Endothelial cell of umbilical vein (primary cell): ENCODE data around the gene KLF16. TPM values are rescaled to one million over a fixed set of nuclear protein-coding genes. Genes with fewer than 3 reads are reported as not detected.

Experiments used
- BruUV-seq: library from RNA; stranded (reverse); fragments of 400-500 nt; replicated peaks from 2 replicates; lab custom pipeline; 2021; lab: Mats Ljungman, UMichigan
- CTCF ChIA-PET: fragments of 300-600, 350-600 bp; sonication (Branson Sonifier 250); formaldehyde crosslinking; loops from one replicate; lab custom pipeline; 2021; ENCODE audit warnings: antibody characterized with exemption, inconsistent platforms; lab: Charles Lee
- POLR2A ChIA-PET: fragments of 300-600, 350-600 bp; sonication (Branson Sonifier 250); formaldehyde crosslinking; loops from one replicate; lab custom pipeline; 2021; ENCODE audit warnings: antibody characterized with exemption, inconsistent platforms; lab: Charles Lee
- DNase-seq: peaks from one replicate; pipeline ENCODE4 v3.0.0-alpha.2; 2011; ENCODE audit warnings: low read depth, low spot score
- FAIRE-seq: peaks from 2 replicates; lab custom pipeline; 2011; peaks lifted over from hg19 to GRCh38; lab: Jason Lieb, UNC
- H2AFZ ChIP-seq: 2 replicates; pipeline ENCODE4 v1.6.0; 2012; ENCODE audit warnings: low read depth, low read length, control low read depth, inconsistent platforms
- H3K27ac ChIP-seq: 2 replicates; pipeline ENCODE4 v1.5.1; 2011; ENCODE audit warnings: low read depth, mild to moderate bottlenecking, control low read depth, low read length, moderate library complexity; ENCODE audit not compliant: insufficient read depth
- H3K27me3 ChIP-seq, 2 experiments: 2 replicates each; pipeline versions ENCODE4 v1.6.0 to v1.6.1; 2011; ENCODE audit warnings: low read length in 2 of 2, mixed read lengths in 1 of 2; ENCODE audit not compliant: control insufficient read depth in 2 of 2, insufficient read depth in 2 of 2
- H3K36me3 ChIP-seq, 2 experiments: 2 replicates in 1 of 2; 3 replicates in 1 of 2; pipeline ENCODE4 v1.5.1; 2011; ENCODE audit warnings: low read length in 2 of 2, mild to moderate bottlenecking in 1 of 2, moderate library complexity in 1 of 2; ENCODE audit not compliant: control insufficient read depth in 2 of 2, insufficient read depth in 2 of 2; ENCODE audit errors: extremely low read depth in 1 of 2
- H3K4me1 ChIP-seq: 3 replicates; pipeline ENCODE4 v1.5.1; 2011; ENCODE audit warnings: mild to moderate bottlenecking, low read length; ENCODE audit not compliant: control insufficient read depth, insufficient read depth; ENCODE audit errors: extremely low read depth
- H3K4me2 ChIP-seq: 2 replicates; pipeline ENCODE4 v1.6.1; 2011; ENCODE audit warnings: low read length, control low read depth, mixed read lengths; ENCODE audit not compliant: insufficient read depth
- H3K4me3 ChIP-seq, 3 experiments: fragments of 200-600 bp in 1 of 3; sonication (generic), shearing (Covaris generic) in 1 of 3; replicated peaks in 1 of 3; 2 replicates each; pipeline ENCODE4 v1.5.1; 2011 to 2016; ENCODE audit warnings: control low read depth in 3 of 3, low read length in 3 of 3, mild to moderate bottlenecking in 2 of 3, inconsistent platforms in 1 of 3, low read depth in 1 of 3, moderate library complexity in 1 of 3; ENCODE audit not compliant: insufficient read depth in 1 of 3
- H3K79me2 ChIP-seq: 2 replicates; pipeline ENCODE4 v1.6.0; 2012; ENCODE audit warnings: low read length, inconsistent platforms; ENCODE audit not compliant: control insufficient read depth, insufficient read depth
- H3K9ac ChIP-seq: replicated peaks from 2 replicates; pipeline ENCODE3; 2011; ENCODE audit warnings: low read length, control low read depth; ENCODE audit not compliant: insufficient read depth; ENCODE audit errors: extremely low read depth
- H3K9me1 ChIP-seq: replicated peaks from 3 replicates; pipeline ENCODE4 v1.6.0; 2011; ENCODE audit warnings: mild to moderate bottlenecking, low read length; ENCODE audit not compliant: control insufficient read depth, insufficient read depth; ENCODE audit errors: extremely low read depth
- H3K9me3 ChIP-seq: replicated peaks from 2 replicates; pipeline ENCODE4 v1.5.1; 2012; ENCODE audit warnings: low read length, inconsistent platforms; ENCODE audit not compliant: control insufficient read depth, insufficient read depth
- H4K20me1 ChIP-seq: replicated peaks from 2 replicates; pipeline ENCODE3; 2011; ENCODE audit warnings: mild to moderate bottlenecking, low read length; ENCODE audit not compliant: control insufficient read depth, insufficient read depth; ENCODE audit errors: extremely low read depth
- EZH2 ChIP-seq: IDR thresholded peaks from 2 replicates; pipeline ENCODE4 v1.6.1; 2012; ENCODE audit warnings: borderline replicate concordance, low read depth, mild to moderate bottlenecking, moderate library complexity, low read length, inconsistent platforms; ENCODE audit not compliant: severe bottlenecking
- FOS ChIP-seq: IDR thresholded peaks from 2 replicates; pipeline ENCODE4 v1.6.1; 2011; ENCODE audit warnings: mild to moderate bottlenecking, low read length, moderate library complexity, borderline replicate concordance; ENCODE audit not compliant: insufficient read depth
- GATA2 ChIP-seq: IDR thresholded peaks from 2 replicates; pipeline ENCODE4 v1.7.0; 2011; ENCODE audit warnings: low read depth, mild to moderate bottlenecking, moderate library complexity, mixed read lengths, low read length; ENCODE audit not compliant: insufficient read length, insufficient read depth
- JUN ChIP-seq: IDR thresholded peaks from 2 replicates; pipeline ENCODE4 v1.6.1; 2011; ENCODE audit warnings: borderline replicate concordance, low read depth; ENCODE audit not compliant: insufficient read length, insufficient read depth
- MYC ChIP-seq: IDR thresholded peaks from one replicate; pipeline ENCODE4 v1.6.1; 2011; ENCODE audit warnings: mild to moderate bottlenecking, low read depth, low read length
- POLR2A ChIP-seq: IDR thresholded peaks from 2 replicates; pipeline ENCODE4 v1.6.1; 2012; ENCODE audit warnings: low read depth, mild to moderate bottlenecking, control low read depth, low read length
- POLR2AphosphoS5 ChIP-seq: IDR thresholded peaks from 2 replicates; pipeline ENCODE4 v1.6.1; 2012; ENCODE audit warnings: low read depth, mild to moderate bottlenecking, control low read depth, low read length, moderate library complexity; ENCODE audit not compliant: insufficient read depth
- dilution Hi-C: fragments of 300-500 bp; cut with MboI; formaldehyde crosslinking; loops from one replicate; pipeline ENCODE4 v1.15.0; 2019; ENCODE audit warnings: low sequenced_read_pairs; ENCODE audit not compliant: extremely low pct_ligation_motif_present
- intact Hi-C: fragments of 100-400 bp; cut with micrococcal nuclease; formaldehyde crosslinking; loops from one replicate; pipeline ENCODE4 v1.10.0; 2022
- polyA plus RNA-seq, 4 experiments: library from polyadenylated mRNA; depleted of rRNA in 3 of 4; stranded (reverse) in 3 of 4; unstranded in 1 of 4; fragments of >200 nt; gene quantifications; 2 replicates each; pipeline versions ENCODE4 v1.2.1 to v1.2.3, GENCODE V29; 2011 to 2012; ENCODE audit warnings: missing spikeins in 1 of 4
- total RNA-seq: library from RNA; stranded (reverse); gene quantifications from 2 replicates; pipeline ENCODE4 v1.2.3, GENCODE V29; 2021
- TF ChIP-seq, protein P1 (sequence below), 2 donors: IDR thresholded peaks; 1 replicate in 1 of 2; 2 replicates in 1 of 2; pipeline ENCODE4 v1.5.1; 2011; ENCODE audit warnings: low read length in 2 of 2, mild to moderate bottlenecking in 2 of 2, moderate library complexity in 2 of 2, control low read depth in 1 of 2, inconsistent platforms in 1 of 2, low read depth in 1 of 2; ENCODE audit not compliant: insufficient read depth in 1 of 2; ENCODE audit errors: extremely low read depth in 1 of 2
- TF ChIP-seq, protein P2 (sequence below): IDR thresholded peaks from 2 replicates; pipeline ENCODE4 v1.6.1; 2011; ENCODE audit not compliant: insufficient read depth, insufficient read length

Gene KLF16
- total and polyA plus RNA-seq, 2 donors (not counting 3 experiments of a cell fraction or from before 2014, with no cell fraction given) = 11.6 to 36.6 TPM

DNA sequence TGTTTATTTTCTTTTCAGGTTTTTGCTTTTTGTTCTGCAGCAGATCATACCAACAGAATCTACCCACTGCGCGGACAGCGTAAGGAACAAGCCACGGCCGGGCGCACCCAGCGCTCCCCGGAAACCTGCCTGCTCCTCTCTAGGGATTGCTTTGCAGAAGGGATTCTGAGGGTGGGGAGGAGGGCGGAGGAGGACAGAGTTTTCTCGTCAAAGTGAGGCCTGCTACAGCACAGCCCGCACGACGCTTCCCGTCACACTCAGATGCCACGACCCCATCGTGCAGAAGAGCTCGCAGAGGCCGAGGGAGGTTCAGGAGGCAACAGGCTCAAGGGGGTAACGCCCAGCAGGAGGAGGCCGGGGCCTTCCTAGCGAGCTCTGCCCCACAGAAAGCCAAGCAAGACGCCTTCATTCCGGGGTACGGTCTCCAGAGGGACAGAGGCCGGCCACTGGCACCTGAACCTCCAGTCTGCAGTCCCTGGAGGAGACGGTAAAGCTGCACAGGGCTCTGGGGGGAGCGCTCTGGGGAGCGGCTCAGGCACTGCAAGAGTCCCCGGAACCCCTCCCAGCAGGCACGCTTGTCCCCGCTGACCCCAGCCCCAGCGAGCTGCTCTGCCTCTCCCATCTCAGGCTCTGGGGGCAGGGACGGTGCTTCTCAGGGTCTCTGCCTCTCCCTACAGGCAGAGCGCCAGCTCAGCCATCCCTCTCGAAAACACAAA, 22.0 kb downstream of the KLF16 start:
- H3K4me1 ChIP-seq = peaks cover 16% of the 10 kb centered on the region
- no peaks in the 10 kb centered on the region for H4K20me1 ChIP-seq
- H3K36me3 ChIP-seq = peaks cover 0 to 5% of the 10 kb centered on the region in 2 experiments
- dilution Hi-C loops (no loop called here), intact Hi-C loops (no loop called here)
- DNase-seq = no peak
- no peak for FAIRE-seq
- no peaks in the 10 kb centered on the region for H3K9me3 ChIP-seq
- CTCF ChIA-PET = interaction anchor here (1.2 to 7.6 kb wide), 3 partner anchors 12 to 14 kb away, joined by 3 to 83 read pairs (median 3); no protein-coding TSS in a partner anchor
- H2AFZ ChIP-seq = no peak overlapping the region
- TF ChIP-seq POLR2A = no peak
- no TSS peak for BruUV-seq
- POLR2A ChIA-PET = no interaction called here
- H3K79me2 ChIP-seq = peaks cover 92% of the 10 kb centered on the region
- H3K9me1 ChIP-seq = no peaks in the 10 kb centered on the region
- no peaks in the 10 kb centered on the region for H3K27me3 ChIP-seq
- H3K4me2 ChIP-seq = peak overlapping the region; percentile 14
- H3K4me3 ChIP-seq = peak overlapping the region in 1 of 3 experiments; percentile 18
- H3K9ac ChIP-seq = no peak overlapping the region
- H3K27ac ChIP-seq = no peak overlapping the region

DNA sequence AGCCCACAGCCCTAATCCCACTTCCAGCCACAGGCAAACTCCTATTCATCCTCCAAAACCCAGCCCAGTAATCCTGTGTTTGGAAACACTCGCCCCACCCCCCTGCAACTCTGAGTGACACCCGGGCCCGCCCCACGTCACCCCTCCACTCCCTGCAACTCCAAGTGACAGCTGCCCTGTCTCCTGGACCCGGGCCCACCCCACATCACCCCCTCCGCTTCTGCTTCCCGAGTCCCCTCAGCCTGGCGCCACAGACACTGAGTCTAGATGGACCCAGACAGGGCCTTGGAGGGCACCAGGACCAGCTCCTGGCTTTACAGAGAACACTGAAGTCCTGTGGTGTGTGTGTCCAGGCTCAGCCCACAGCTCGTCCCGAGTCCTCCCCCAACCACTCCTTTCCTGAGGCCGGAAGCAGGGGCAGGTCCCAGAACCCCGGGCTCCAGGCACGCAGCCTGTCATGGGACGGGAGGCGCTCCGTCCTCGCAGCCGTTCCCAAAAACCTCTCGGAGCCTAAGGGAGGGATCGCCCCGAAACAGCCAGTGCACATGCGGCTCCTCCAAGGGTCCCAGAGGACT, 22.8 kb downstream of the KLF16 start:
- TF ChIP-seq POLR2AphosphoS5 (no peak), MYC (no peak), JUN (no peak), FOS (no peak), EZH2 (no peak), POLR2A (no peak), GATA2 (no peak)
- TF ChIP-seq, protein P1, sequence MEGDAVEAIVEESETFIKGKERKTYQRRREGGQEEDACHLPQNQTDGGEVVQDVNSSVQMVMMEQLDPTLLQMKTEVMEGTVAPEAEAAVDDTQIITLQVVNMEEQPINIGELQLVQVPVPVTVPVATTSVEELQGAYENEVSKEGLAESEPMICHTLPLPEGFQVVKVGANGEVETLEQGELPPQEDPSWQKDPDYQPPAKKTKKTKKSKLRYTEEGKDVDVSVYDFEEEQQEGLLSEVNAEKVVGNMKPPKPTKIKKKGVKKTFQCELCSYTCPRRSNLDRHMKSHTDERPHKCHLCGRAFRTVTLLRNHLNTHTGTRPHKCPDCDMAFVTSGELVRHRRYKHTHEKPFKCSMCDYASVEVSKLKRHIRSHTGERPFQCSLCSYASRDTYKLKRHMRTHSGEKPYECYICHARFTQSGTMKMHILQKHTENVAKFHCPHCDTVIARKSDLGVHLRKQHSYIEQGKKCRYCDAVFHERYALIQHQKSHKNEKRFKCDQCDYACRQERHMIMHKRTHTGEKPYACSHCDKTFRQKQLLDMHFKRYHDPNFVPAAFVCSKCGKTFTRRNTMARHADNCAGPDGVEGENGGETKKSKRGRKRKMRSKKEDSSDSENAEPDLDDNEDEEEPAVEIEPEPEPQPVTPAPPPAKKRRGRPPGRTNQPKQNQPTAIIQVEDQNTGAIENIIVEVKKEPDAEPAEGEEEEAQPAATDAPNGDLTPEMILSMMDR (IDR thresholded peaks at IDR 0.05; ENCODE audit: extremely low read depth in 1 of 2, insufficient read depth in 1 of 2, low read depth in 1 of 2, low read length in 2 of 2) = no peak
- TF ChIP-seq, protein P2, sequence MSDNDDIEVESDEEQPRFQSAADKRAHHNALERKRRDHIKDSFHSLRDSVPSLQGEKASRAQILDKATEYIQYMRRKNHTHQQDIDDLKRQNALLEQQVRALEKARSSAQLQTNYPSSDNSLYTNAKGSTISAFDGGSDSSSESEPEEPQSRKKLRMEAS = no peak
- no peaks in the 10 kb centered on the region for H4K20me1 ChIP-seq
- no TSS peak for BruUV-seq

More for the DNA sequence above, 22.8 kb downstream of the KLF16 start:
- no peak overlapping the region for H2AFZ ChIP-seq
- dilution Hi-C loops = no loop called here
- no peak overlapping the region for H3K9ac ChIP-seq
- H3K27ac ChIP-seq = no peak overlapping the region
- peaks cover 0 to 5% of the 10 kb centered on the region in 2 experiments for H3K36me3 ChIP-seq
- DNase-seq = peak; percentile 27
- H3K4me2 ChIP-seq = peak overlapping the region; percentile 14
- H3K9me3 ChIP-seq = no peaks in the 10 kb centered on the region
- FAIRE-seq = peak; percentile 50
- H3K4me3 ChIP-seq = peak overlapping the region in 2 of 3 experiments; percentile 7 to 18
- H3K4me1 ChIP-seq = peaks cover 16% of the 10 kb centered on the region
- H3K27me3 ChIP-seq = no peaks in the 10 kb centered on the region
- ChIA-PET CTCF (interaction anchor here (1.2 to 7.6 kb wide), 4 partner anchors 9 to 15 kb away, joined by 3 to 83 read pairs (median 4); no protein-coding TSS in a partner anchor), POLR2A (no interaction called here)
- no peaks in the 10 kb centered on the region for H3K9me1 ChIP-seq
- intact Hi-C loops = loop anchor here (1.0 kb wide), 1 partner anchor 14 kb away; no protein-coding TSS in a partner anchor
- peaks cover 92% of the 10 kb centered on the region for H3K79me2 ChIP-seq
